Stimulated activated CD8-positive, alpha-beta memory T cell treated with anti-CD3 and anti-CD28 coated beads, Interleukin-4, amount 100 ng/mL, for 24 hours (primary cell): ENCODE data around the gene TBC1D22A.

Source experiments
- DNase-seq: peaks from one replicate; pipeline ENCODE4 v3.0.0-alpha.2; 2020; ENCODE audit warnings: low read depth

TBC1D22A gene

GRCh38 chr22:46861468-46862367, 99.3 kb downstream of the TBC1D22A start:
- DNase-seq = no peak

DNA sequence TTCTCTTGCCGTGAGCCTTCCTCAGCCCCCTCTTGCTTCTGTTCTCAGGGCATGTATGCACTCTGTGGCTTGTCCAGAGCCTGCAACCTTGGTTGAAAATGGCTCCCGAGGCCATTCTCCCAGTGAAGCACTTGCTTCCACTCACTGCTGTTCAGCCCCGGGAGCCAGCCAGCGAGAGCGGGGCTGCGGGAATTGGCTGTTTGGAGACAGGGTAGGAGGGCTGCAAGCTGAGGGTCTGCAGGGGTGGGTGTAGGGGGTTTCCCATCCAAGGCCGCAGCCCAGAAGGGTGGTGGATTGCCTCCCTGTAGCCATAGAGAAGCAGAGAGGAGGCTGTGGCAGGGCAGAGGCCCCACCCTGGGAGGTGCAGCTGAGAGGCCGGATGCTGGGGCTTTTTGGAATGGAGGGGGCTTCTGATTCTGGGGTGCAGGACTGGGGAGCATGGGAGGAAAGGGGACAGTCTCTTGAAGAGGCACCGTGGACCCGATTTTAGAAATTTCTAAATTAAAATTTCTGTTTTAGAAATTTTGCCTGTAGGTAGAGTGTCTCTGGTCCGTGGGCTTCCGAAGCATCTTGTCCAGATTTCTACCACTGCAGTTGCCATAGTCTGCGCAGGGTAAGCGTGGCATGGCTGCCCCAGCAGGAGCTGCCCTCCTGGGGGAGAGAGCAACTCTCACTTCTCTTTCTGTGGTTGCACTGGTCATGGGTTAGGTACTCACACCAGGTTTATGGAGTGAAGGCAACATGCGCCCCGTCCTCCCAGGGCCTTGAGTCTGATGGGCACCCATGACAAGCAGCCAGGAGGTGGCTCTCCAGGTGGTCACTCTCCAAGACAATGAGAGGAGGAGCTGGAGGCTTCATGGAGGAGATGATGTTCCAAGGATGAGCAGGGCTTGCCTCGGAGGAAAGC, 100.2 kb downstream of the TBC1D22A start:
- DNase-seq = no peak

DNA sequence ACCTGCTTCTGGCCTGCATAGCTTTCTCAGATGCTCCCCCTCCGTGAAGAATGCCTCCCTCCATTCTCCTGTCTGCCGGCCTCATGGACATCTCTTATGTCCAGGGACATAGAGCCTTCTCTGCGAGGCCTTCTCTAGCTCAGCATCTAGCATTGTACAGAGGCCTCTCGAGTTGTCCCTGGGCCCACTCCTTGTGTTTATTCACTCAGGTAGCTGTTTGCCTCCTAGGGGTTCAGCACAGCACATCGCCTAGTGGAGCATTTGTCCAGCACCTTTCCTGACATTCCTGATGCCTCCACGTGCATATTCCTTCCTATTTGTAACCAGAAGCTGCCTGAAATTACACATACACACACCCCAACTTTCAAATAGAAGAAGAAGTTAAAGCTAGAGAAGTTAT, 101.3 kb downstream of the TBC1D22A start:
- no peak for DNase-seq

DNA sequence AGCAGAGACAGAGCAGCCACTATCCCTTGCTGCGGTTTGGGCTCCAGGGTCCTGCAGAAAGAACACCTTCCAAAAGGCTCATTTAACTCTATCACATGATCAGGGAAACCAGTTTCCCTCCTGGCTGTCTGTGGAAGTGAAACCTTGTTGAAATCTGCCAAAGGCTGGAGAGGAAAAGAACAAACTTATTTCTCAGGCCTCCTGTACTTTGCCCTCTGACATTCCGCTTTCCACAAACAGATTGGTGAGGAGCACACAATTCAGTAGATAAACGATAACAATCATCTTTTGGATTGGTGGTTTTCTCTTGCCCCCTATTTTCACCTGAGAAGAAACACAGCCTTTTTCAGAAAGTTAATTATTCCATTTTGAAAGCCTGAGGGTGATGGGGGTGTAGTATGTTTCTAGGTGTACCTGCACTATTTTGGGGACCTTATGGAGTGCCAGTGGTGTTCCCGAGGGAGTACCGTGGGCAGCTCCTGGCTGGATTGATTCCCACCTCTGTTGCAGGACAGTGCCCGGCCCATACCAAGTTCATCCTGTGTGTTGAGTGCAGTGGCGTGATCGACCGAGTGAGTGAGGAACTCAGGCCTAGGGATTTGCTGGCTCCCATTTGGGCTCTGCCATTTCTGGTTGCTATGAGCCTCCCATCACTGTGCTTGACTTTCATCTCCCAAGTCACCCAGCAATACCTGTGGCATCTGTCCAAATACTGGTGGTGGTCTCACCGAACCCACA, 102.0 kb downstream of the TBC1D22A start:
- no peak for DNase-seq

DNA sequence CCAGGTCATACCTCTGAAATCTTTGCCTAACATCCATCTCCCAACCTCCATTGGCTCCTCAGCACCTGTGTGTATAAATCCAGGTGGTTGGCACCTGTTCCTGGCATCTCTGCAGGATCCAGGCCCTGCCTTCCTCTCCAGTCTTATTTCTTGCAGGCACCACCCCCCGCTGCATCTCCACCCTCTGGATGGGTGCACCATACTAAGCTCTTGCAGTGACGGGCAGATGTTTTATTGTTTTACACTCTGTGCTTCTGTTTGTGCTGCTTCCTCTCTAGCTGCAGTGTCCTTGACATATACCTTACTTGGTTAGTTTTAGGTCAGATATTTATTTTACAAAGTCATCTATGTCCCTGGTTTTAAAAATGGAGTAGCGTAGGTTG, 102.6 kb downstream of the TBC1D22A start:
- no peak for DNase-seq

- no peak for DNase-seq
Measured at GRCh38 chr22:46865642-46866041, 103.2 kb downstream of the TBC1D22A start.

- DNase-seq = no peak
Measured at GRCh38 chr22:46866591-46866990, 104.1 kb downstream of the TBC1D22A start.

GRCh38 chr22:46867106-46867505, 104.7 kb downstream of the TBC1D22A start:
- DNase-seq = no peak

- DNase-seq = no peak
Measured at GRCh38 chr22:46869329-46869728, 106.9 kb downstream of the TBC1D22A start.

DNA sequence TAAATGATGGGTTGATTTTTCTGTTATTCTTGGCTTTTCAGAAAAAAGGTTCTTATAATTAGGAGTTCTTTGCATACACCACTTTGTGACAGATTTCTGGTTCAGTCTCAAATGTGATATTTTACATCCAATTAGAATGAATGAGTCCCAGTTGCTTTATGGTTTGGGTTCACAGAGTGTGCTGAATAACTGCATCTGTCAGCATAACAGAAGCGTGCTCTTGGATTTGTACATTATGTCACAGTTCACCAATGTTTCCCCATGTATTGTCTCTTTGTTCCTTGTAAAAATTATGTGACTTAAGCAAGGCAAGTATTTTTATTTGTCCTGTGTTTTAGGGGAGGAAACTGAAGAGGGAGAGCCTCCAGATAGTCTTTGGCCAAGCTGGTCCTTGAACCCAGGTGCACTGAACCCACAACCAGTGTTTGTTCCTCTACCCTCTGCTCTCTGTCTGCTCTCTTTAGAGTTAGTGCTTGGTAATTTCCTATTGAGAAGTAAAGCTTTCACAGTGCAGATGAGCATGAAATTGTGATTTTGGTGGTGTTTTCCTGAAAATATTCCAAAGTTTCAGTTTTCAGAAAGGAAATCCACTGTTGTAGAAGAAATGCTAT, 107.5 kb downstream of the TBC1D22A start:
- DNase-seq = no peak

- no peak for DNase-seq
Measured at GRCh38 chr22:46871826-46872225, 109.4 kb downstream of the TBC1D22A start.

- no peak for DNase-seq
Measured at GRCh38 chr22:46875089-46875488, 112.6 kb downstream of the TBC1D22A start.

GRCh38 chr22:46876357-46876934, 114.0 kb downstream of the TBC1D22A start:
- no peak for DNase-seq

DNA sequence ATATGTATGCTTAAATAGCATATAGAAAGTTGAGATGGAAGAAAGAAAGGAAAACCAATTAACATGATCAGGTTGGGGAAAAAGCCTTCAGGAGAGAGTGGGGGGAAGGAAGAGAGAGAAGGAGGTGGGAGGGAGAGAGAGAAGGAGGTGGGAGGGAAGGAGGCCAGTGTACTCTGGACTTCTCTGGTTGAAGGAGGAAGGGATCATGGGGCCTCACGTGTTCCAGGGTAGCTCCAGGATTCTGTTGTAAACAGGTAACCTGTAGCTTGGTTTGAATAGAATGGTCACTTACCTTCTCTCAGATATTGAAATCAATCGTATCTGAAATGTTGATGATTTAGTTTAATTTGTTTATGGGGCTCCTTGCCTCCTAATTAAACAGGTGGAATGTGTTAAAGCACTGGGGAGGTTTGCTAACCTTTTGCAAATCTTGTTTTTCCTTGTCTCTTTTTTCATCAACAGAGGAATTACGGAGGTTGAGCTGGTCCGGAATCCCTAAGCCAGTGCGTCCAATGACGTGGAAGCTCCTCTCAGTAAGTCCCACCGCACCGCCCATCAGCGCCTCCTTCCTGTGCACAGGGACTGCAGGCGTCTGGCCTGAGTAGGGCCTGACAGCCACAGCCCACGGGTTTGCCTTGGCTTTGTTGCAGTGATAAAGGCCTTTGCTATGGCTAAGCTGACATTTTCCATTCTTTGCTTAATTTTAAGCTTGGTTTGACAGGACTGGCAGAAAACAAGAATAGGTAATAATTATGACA, 115.9 kb downstream of the TBC1D22A start:
- DNase-seq = no peak

GRCh38 chr22:46879083-46879482, 116.6 kb downstream of the TBC1D22A start:
- DNase-seq = no peak

- DNase-seq = no peak
Measured at GRCh38 chr22:46881373-46882118, 119.1 kb downstream of the TBC1D22A start.

DNA sequence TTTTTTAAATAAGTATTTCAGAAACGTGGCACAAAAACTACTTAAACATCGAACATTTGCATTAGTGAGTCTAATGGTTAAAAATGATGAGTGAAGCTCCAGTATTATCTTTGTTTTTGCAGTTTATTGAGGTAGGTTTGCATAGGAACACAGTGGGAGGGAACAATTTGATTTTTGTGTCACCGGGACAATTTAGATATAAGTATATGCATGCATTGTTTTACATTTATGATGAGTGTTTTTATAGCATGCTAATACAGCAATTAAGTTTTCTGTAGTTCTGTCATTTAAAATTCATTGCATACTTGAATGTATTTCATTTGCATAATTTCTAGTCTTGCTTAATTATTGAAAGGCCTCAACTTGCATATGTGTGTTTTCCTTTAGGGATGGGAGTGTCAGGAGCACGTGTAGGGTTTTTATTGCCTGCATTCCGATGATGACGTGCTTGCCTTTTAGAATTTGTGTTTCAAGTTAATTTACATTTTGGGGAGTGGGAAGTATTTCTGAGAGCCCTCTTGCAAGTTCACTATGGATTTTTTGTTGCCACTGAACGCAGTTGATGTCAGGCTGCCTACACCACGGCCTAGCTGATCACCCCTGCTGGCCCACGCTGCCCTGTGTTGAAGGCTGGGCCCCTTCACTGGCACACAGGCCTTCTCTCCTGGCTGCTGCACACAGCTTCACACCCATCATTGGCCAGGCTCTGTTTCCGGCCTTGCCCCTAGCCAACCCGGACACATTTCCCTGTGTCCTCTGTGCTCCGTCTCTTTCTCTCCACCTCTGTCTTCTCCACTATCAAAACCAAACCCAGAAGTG, 120.9 kb downstream of the TBC1D22A start:
- DNase-seq = no peak

DNA sequence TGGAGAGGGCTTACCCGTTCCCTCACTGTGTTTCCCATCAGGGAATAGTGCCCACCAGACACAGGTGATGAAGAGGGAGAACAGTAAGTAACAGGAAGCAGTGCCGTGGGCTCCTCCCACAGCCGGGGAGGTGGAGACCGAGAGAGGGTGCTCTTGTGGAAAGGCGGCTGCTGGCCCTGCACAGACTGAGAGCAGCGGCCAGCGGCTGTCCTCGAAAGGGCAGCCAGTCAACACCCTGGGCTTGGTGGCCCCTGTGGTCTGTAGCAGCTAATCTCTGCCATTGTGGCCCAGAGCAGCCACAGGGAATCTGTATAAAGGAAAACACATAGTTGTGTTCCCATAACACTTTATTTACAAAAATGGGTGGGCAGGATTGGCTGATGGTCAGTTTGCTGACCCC, 121.9 kb downstream of the TBC1D22A start:
- no peak for DNase-seq

DNA sequence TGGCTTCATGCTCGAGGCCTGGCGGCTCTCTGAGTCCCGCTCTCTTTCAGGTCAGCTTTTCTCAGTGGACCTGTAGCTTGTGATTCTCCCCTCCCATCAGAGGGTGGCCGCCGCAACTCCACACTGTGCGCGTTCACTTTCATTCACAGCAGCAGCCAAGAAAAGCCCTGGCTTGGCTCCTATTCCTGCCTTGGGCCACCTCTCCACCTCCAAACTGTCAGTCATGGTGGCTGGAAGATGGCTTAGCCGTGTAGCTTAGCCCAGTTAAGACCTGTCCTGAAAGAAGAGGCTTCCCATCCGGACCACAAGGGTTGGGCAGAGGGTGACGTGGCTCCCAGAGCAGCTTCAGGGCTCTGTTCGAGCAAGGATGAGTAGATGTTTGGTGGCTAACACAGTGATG, 125.5 kb downstream of the TBC1D22A start:
- DNase-seq = no peak
